IMR-90 (cell line): ENCODE data around the gene SF3A1. TPM values are rescaled to one million over a fixed set of nuclear protein-coding genes. Genes with fewer than 3 reads are reported as not detected.

Experiments
- ATAC-seq: fragments of 200-7000 bp; cut with Tn5 transposase; 2 replicates; pipeline ENCODE4 v1.9.1; 2020; ENCODE audit warnings: low read depth, mild to moderate bottlenecking, moderate library complexity
- BruUV-seq: library from RNA; stranded (reverse); fragments of 400-500 nt; replicated peaks from 2 replicates; lab custom pipeline; 2021; lab: Mats Ljungman, UMichigan
- CTCF ChIA-PET: fragments of 300-600 bp; formaldehyde crosslinking; extraction: SDS; loops from one replicate; lab custom pipeline; 2021; ENCODE audit warnings: antibody characterized with exemption; lab: Yijun Ruan, JAX
- POLR2A ChIA-PET: fragments of 300-600 bp; sonication (Branson Sonifier 250); formaldehyde crosslinking; loops from one replicate; lab custom pipeline; 2022; ENCODE audit warnings: antibody characterized with exemption; ENCODE audit not compliant: unreplicated experiment; lab: Charles Lee
- DNase-seq: peaks from one replicate; pipeline ENCODE4 v3.0.0; 2013
- H2AFZ ChIP-seq: replicated peaks from 2 replicates; pipeline ENCODE3; 2013; ENCODE audit warnings: low read length, mild to moderate bottlenecking; ENCODE audit not compliant: poor library complexity
- H2AK5ac ChIP-seq: 2 replicates; pipeline ENCODE4 v1.6.1; 2013; ENCODE audit warnings: low read depth, low read length, inconsistent platforms
- H2AK9ac ChIP-seq: replicated peaks from 2 replicates; pipeline ENCODE3; 2013; ENCODE audit warnings: mild to moderate bottlenecking, low read depth, low read length, moderate library complexity; ENCODE audit not compliant: poor library complexity
- H2BK120ac ChIP-seq: 2 replicates; pipeline ENCODE4 v1.6.1; 2013; ENCODE audit warnings: low read depth, low read length, inconsistent platforms
- H2BK15ac ChIP-seq: 3 replicates; pipeline ENCODE4 v1.6.1; 2013; ENCODE audit warnings: low read depth, low read length, inconsistent platforms
- H2BK20ac ChIP-seq: 2 replicates; pipeline ENCODE4 v1.6.1; 2013; ENCODE audit warnings: low read depth, mild to moderate bottlenecking, inconsistent platforms, low read length, moderate library complexity
- H2BK5ac ChIP-seq: 2 replicates; pipeline ENCODE4 v1.6.1; 2013; ENCODE audit warnings: mild to moderate bottlenecking, low read depth, low read length, inconsistent platforms; ENCODE audit not compliant: poor library complexity, severe bottlenecking
- H3K14ac ChIP-seq: replicated peaks from 2 replicates; pipeline ENCODE4 v1.6.1; 2013; ENCODE audit warnings: low read depth, low read length, inconsistent platforms
- H3K18ac ChIP-seq: 2 replicates; pipeline ENCODE4 v1.6.1; 2013; ENCODE audit warnings: low read depth, low read length, control low read depth
- H3K23ac ChIP-seq: 2 replicates; pipeline ENCODE4 v1.6.1; 2013; ENCODE audit warnings: low read depth, low read length, inconsistent platforms
- H3K27ac ChIP-seq: 2 replicates; pipeline ENCODE4 v1.5.1; 2013; ENCODE audit warnings: mild to moderate bottlenecking, control low read depth, low read length; ENCODE audit not compliant: insufficient read depth
- H3K27me3 ChIP-seq: 2 replicates; pipeline ENCODE4 v1.6.1; 2013; ENCODE audit warnings: low read length; ENCODE audit not compliant: control insufficient read depth, insufficient read depth
- H3K36me3 ChIP-seq: 2 replicates; pipeline ENCODE4 v1.6.1; 2013; ENCODE audit warnings: low read length, mixed read lengths; ENCODE audit not compliant: control insufficient read depth, insufficient read depth
- H3K4ac ChIP-seq: 2 replicates; pipeline ENCODE4 v1.6.1; 2013; ENCODE audit warnings: low read depth, low read length, inconsistent platforms
- H3K4me1 ChIP-seq: 2 replicates; pipeline ENCODE4 v1.6.1; 2013; ENCODE audit warnings: low read length, mixed read lengths; ENCODE audit not compliant: control insufficient read depth, insufficient read depth
- H3K4me2 ChIP-seq: 2 replicates; pipeline ENCODE4 v1.6.1; 2013; ENCODE audit warnings: low read depth, mild to moderate bottlenecking, control low read depth, low read length, moderate library complexity
- H3K4me3 ChIP-seq: 2 replicates; pipeline ENCODE4 v1.5.1; 2013; ENCODE audit warnings: low read depth, mild to moderate bottlenecking, control low read depth, low read length, moderate library complexity; ENCODE audit not compliant: insufficient read depth
- H3K56ac ChIP-seq: 2 replicates; pipeline ENCODE4 v1.6.1; 2013; ENCODE audit warnings: low read length, inconsistent platforms; ENCODE audit not compliant: insufficient read depth; ENCODE audit errors: extremely low read depth
- H3K79me1 ChIP-seq, 2 experiments: 2 replicates each; pipeline ENCODE4 v1.6.1; 2013; ENCODE audit warnings: low read length in 2 of 2, inconsistent platforms in 1 of 2, low read depth in 1 of 2
- H3K9ac ChIP-seq: 2 replicates; pipeline ENCODE4 v1.6.1; 2013; ENCODE audit warnings: low read depth, low read length, control low read depth
- H3K9me1 ChIP-seq: 2 replicates; pipeline ENCODE4 v1.6.1; 2013; ENCODE audit warnings: low read length, inconsistent platforms; ENCODE audit not compliant: insufficient read depth
- H3K9me3 ChIP-seq: 2 replicates; pipeline ENCODE4 v1.6.1; 2013; ENCODE audit warnings: low read length; ENCODE audit not compliant: control insufficient read depth, insufficient read depth
- H4K20me1 ChIP-seq: 2 replicates; pipeline ENCODE4 v1.6.1; 2013; ENCODE audit warnings: low read length, inconsistent platforms; ENCODE audit not compliant: insufficient read depth
- H4K5ac ChIP-seq: 2 replicates; pipeline ENCODE4 v1.6.1; 2013; ENCODE audit warnings: mild to moderate bottlenecking, low read depth, low read length, control low read depth
- H4K8ac ChIP-seq, 2 experiments: 2 replicates each; pipeline ENCODE4 v1.6.1; 2013; ENCODE audit warnings: low read depth in 2 of 2, low read length in 2 of 2, control low read depth in 1 of 2, inconsistent platforms in 1 of 2
- H4K91ac ChIP-seq: 2 replicates; pipeline ENCODE4 v1.6.1; 2013; ENCODE audit warnings: low read depth, low read length, inconsistent platforms; ENCODE audit not compliant: insufficient read depth
- BHLHE40 ChIP-seq: fragments of 150-350 bp; IDR thresholded peaks from 2 replicates; pipeline ENCODE4 v1.6.1; 2016; ENCODE audit warnings: mild to moderate bottlenecking, low read depth, low read length
- CEBPB ChIP-seq: IDR thresholded peaks from 2 replicates; pipeline ENCODE4 v1.6.1; 2012; ENCODE audit warnings: low read depth, low read length, improper control_type of control experiment
- CHD1 ChIP-seq: IDR thresholded peaks from 2 replicates; pipeline ENCODE4 v1.6.1; 2012; ENCODE audit warnings: low read depth, low read length, improper control_type of control experiment
- CTCF ChIP-seq: conservative IDR thresholded peaks from 2 replicates; pipeline ENCODE4 v1.5.1; 2012; ENCODE audit warnings: mild to moderate bottlenecking, low read depth, low read length, improper control_type of control experiment
- ELK1 ChIP-seq: fragments of 150-350 bp; IDR thresholded peaks from 2 replicates; pipeline ENCODE4 v1.6.1; 2016; ENCODE audit warnings: low read depth, mild to moderate bottlenecking, low read length, moderate library complexity, borderline replicate concordance
- FOS ChIP-seq: fragments of 150-350 bp; IDR thresholded peaks from 2 replicates; pipeline ENCODE4 v1.6.1; 2016; ENCODE audit warnings: low read depth, low read length
- MAFK ChIP-seq: IDR thresholded peaks from 2 replicates; pipeline ENCODE4 v1.6.1; 2012; ENCODE audit warnings: low read depth, low read length, improper control_type of control experiment
- NFE2L2 ChIP-seq: fragments of 150-350 bp; IDR thresholded peaks from 2 replicates; pipeline ENCODE4 v1.6.1; 2016; ENCODE audit warnings: low read depth, mild to moderate bottlenecking, low read length
- POLR2A ChIP-seq: IDR thresholded peaks from 2 replicates; pipeline ENCODE4 v1.6.1; 2012; ENCODE audit warnings: mild to moderate bottlenecking, low read depth, low read length
- RAD21 ChIP-seq: IDR thresholded peaks from 2 replicates; pipeline ENCODE4 v1.6.1; 2012; ENCODE audit warnings: low read length, improper control_type of control experiment
- RCOR1 ChIP-seq: IDR thresholded peaks from 2 replicates; pipeline ENCODE4 v1.6.1; 2012; ENCODE audit warnings: mild to moderate bottlenecking, low read length, improper control_type of control experiment; ENCODE audit not compliant: insufficient replicate concordance
- SMC3 ChIP-seq: fragments of 150-350 bp; IDR thresholded peaks from 2 replicates; pipeline ENCODE4 v1.6.1; 2016; ENCODE audit warnings: low read depth, mild to moderate bottlenecking, antibody characterized with exemption, low read length, moderate library complexity
- USF2 ChIP-seq: fragments of 150-350 bp; IDR thresholded peaks from 2 replicates; pipeline ENCODE4 v1.6.1; 2017; ENCODE audit warnings: mild to moderate bottlenecking, antibody characterized with exemption, low read length, low read depth
- WGBS, 2 experiments: methylation state at CpG; one replicate each; pipeline versions ENCODE4 v1.1.5 to v1.1.7; 2013; ENCODE audit warnings: missing lambda C conversion rate in 2 of 2; ENCODE audit not compliant: insufficient read length in 1 of 2; ENCODE audit errors: extremely low coverage in 2 of 2; 5-methylcytosine and 5-hydroxymethylcytosine counted together
- dilution Hi-C: fragments of 300-500 bp; cut with HindIII; formaldehyde crosslinking; loops from one replicate; pipeline ENCODE4 v1.14.3; 2018; ENCODE audit warnings: low sequenced_read_pairs; ENCODE audit not compliant: unreplicated experiment
- in situ Hi-C: fragments of 300-500 bp; cut with MboI; formaldehyde crosslinking; loops from 3 replicates; pipeline ENCODE4 v1.14.3; 2019; ENCODE audit warnings: low sequenced_read_pairs, inconsistent platforms, mixed read lengths
- intact Hi-C: fragments of 100-400 bp; cut with micrococcal nuclease; formaldehyde crosslinking; loops from 2 replicates; pipeline ENCODE4 v1.10.0; 2022
- polyA plus RNA-seq, 3 experiments: library from polyadenylated mRNA; depleted of rRNA; stranded (reverse); fragments of >200 nt; gene quantifications; 2 replicates each; pipeline ENCODE4 v1.2.3, GENCODE V29; 2012; ENCODE audit warnings: low replicate concordance in 1 of 3
- total RNA-seq: library from RNA; depleted of rRNA; stranded (reverse); fragments of >200 nt; gene quantifications from 2 replicates; pipeline ENCODE4 v1.2.3, GENCODE V29; 2012

The SF3A1 gene
- total and polyA plus RNA-seq, 2 of the 4 experiments (the other 2 are of a cell fraction), result 36.9 to 67.2 TPM

GRCh38 chr22:30326255-30326705 is 30.4 kb downstream of the SF3A1 start (continued):
- TF ChIP-seq MAFK, result no peak

GRCh38 chr22:30325724-30326254 is 30.9 kb downstream of the SF3A1 start:
- Histone ChIP-seq H3K18ac (peak overlapping the region; percentile 18), H4K5ac (peak overlapping the region; percentile 7; the same call in 1 of the 2 replicates), H3K23ac (peak overlapping the region; percentile 60; the same call in 1 of the 2 replicates), H3K79me1 (peaks cover 24 to 56% of the 10 kb centered on the region in 2 experiments), H2BK15ac (no peak overlapping the region; the same call in 2 of the 3 replicates), H3K9ac (peak overlapping the region; percentile 90), H4K20me1 (peaks cover 43% of the 10 kb centered on the region), H2AFZ (peak overlapping the region; percentile 81), H3K56ac (peak overlapping the region; percentile 47; the same call in 1 of the 2 replicates), H3K27me3 (no peaks in the 10 kb centered on the region), H2AK9ac (peak overlapping the region; percentile 90), H3K27ac (peak overlapping the region; percentile 91), H3K9me1 (peaks cover 31% of the 10 kb centered on the region), H4K8ac (peak overlapping the region; percentile 5 to 71; a peak in 3 of 4 replicates), H3K4ac (peak overlapping the region; percentile 64), H4K91ac (peak overlapping the region; percentile 30), H2BK5ac (peak overlapping the region; percentile 92), H2BK120ac (no peak overlapping the region), H3K4me3 (peak overlapping the region; percentile 97), H3K36me3 (peaks cover 8% of the 10 kb centered on the region), H3K14ac (peak overlapping the region; percentile 69), H2AK5ac (peak overlapping the region; percentile 90), H2BK20ac (no peak overlapping the region), H3K9me3 (no peaks in the 10 kb centered on the region), H3K4me1 (peaks cover 26% of the 10 kb centered on the region), H3K4me2 (peak overlapping the region; percentile 97)
- WGBS, 2 experiments, result 48% methylated on average over 2 of the region's 14 CpGs; no CpG with 5 or more reads in 1 of the 2 experiments
- in situ Hi-C loops, result no loop called here
- dilution Hi-C loops, result no loop called here
- intact Hi-C loops, result loop anchor here (2.0 kb wide), 1 partner anchor 37 kb away; the partner anchor contains the start of gene CASTOR1
- ChIA-PET POLR2A (no interaction called here), CTCF (interaction anchor here (2.6 kb wide), 1 partner anchor 37 kb away, joined by 9 read pairs; the partner anchor contains the start of gene CASTOR1)
- BruUV-seq, result no TSS peak
- DNase-seq, result no peak
- ATAC-seq, result no peak
- TF ChIP-seq BHLHE40, result no peak
- no peak for TF ChIP-seq CTCF
- TF ChIP-seq SMC3, result no peak
- no peak for TF ChIP-seq FOS
- TF ChIP-seq USF2, result no peak
- no peak for TF ChIP-seq CEBPB
- TF ChIP-seq NFE2L2, result no peak
- TF ChIP-seq RAD21, result no peak
- no peak for TF ChIP-seq CHD1
- TF ChIP-seq POLR2A, result no peak; the same call in 1 of the 2 replicates
- TF ChIP-seq MAFK, result no peak
- TF ChIP-seq ELK1, result no peak
- TF ChIP-seq RCOR1, result no peak
